NCI-H748 treated with DMSO at 0.1 percent for 48 hours (cell line): ENCODE data around the gene MGAT5.

Experiments used
- DNase-seq: peaks from one replicate; lab custom pipeline; 2025; lab: John Stamatoyannopoulos, UW

MGAT5 gene, protein sequence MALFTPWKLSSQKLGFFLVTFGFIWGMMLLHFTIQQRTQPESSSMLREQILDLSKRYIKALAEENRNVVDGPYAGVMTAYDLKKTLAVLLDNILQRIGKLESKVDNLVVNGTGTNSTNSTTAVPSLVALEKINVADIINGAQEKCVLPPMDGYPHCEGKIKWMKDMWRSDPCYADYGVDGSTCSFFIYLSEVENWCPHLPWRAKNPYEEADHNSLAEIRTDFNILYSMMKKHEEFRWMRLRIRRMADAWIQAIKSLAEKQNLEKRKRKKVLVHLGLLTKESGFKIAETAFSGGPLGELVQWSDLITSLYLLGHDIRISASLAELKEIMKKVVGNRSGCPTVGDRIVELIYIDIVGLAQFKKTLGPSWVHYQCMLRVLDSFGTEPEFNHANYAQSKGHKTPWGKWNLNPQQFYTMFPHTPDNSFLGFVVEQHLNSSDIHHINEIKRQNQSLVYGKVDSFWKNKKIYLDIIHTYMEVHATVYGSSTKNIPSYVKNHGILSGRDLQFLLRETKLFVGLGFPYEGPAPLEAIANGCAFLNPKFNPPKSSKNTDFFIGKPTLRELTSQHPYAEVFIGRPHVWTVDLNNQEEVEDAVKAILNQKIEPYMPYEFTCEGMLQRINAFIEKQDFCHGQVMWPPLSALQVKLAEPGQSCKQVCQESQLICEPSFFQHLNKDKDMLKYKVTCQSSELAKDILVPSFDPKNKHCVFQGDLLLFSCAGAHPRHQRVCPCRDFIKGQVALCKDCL

DNA sequence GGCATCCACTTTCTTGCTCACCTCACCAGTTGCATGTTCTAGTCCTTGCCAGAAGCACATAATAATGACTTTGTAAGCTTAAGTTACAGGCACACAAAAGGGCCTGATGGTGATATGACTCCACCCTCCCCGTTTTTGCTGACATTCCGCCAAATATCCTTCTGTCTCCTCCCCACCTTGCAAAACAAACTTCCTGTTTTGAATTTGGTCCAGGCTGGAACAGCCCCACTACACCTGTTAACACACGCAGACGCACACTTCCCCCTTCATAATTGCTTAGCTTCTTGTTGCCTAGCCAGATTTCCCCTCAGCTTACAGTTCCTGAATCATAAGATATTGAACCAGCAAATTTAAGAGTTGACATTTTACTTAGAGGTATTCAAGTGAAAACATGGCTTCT is at the start of gene MGAT5:
MGAT5 (plus strand) TSS at position 269 of the 400 bp plus-strand sequence. CDS start 332 bp downstream, outside the sequence.
- DNase-seq = peak; percentile 82

- no peak for DNase-seq
These were observed 48.8 kb upstream of the MGAT5 start for GRCh38 chr2:134205087-134205486.

DNA sequence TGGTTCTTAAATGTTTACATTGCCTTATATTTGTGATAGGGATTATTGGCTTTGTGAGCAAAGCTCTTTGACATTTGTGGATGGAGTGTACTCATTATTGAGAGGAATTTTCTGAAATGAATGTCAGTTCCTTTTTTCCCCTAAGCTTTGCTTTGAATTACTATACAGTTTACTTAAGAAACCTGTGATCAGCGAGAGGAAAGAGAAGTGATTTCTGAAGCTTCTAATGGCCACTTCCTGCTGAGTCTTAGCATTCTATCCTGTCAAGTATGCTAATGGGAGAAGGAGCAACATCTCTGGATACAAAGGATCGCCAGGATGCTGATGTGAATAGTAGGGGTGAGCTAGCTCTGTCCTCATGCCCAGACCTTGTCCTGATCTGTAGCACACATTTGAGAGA is 47.8 kb upstream of the MGAT5 start:
- DNase-seq = no peak

GRCh38 chr2:134206573-134206972 is 47.3 kb upstream of the MGAT5 start:
- no peak for DNase-seq

DNA sequence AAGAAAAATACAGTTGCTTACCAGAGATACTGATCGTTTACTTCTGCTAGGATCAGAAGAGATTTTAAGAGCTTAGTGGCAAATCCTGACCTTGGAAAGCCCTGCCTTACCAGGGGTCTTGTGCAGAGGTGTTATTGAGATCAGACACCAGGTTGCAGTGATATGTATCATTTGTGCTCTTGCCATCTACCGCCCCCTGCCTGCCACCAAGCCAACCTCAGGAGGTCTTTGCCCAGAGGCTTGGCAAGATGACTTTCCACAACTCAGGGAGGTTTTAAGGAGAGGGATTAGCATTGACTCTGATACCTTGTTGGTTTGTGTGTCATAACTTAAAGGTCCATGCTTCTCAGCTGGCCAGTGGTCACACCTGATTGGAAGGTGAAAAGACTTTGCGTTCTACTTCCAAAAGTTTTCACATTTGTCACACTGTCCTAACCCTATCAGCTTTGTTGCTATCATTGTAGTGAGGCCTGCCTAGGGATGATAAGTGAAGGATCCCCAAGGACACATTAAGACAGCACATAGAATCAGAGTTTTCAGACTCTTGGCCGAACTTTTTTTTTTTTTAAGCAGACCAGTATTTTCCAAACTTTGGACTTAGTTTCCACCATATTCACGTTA is 46.2 kb upstream of the MGAT5 start:
- DNase-seq = peak; percentile 14

GRCh38 chr2:134208825-134209224 is 45.0 kb upstream of the MGAT5 start:
- DNase-seq = no peak

DNA sequence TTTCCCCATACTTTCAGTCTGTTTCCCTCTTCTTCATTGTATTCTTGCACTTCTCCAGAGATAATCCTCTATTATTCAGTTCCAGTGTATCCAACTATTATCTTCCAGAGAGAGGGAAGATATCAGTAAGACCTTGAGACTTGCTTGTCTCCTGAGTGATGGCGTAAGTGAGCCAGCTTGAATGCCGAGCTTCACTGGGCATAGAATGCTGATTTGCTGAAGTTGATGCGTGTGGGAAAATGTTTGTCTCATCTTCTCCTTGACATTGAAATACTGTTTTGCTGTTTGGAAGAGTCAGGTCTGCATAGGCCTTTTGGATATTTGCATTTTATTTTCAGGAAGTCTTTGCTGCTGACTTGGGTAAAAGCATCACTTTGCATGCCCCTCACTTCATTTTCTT is 41.1 kb upstream of the MGAT5 start:
- DNase-seq = no peak

GRCh38 chr2:134216152-134216829 is 37.6 kb upstream of the MGAT5 start:
- no peak for DNase-seq

GRCh38 chr2:134217351-134217750 is 36.5 kb upstream of the MGAT5 start:
- no peak for DNase-seq

DNA sequence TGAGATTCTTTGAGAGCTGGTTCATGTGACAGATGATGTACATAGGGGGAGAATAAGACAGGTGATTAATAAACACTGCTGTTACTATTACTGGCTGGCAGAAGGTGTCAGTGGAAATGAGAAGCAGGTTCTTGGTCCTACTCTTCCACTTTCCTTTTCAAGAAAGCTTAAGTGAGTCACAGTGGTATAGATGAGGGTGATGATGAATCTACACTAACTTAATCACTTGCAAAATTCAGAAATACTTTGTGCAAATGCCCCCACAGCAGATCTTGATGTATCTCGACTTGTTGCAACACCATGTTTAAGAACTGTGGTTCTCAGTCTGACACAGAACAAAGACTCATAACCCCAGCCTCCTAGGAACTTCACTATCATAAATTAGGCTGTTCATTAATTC is 35.9 kb upstream of the MGAT5 start:
- no peak for DNase-seq

DNA sequence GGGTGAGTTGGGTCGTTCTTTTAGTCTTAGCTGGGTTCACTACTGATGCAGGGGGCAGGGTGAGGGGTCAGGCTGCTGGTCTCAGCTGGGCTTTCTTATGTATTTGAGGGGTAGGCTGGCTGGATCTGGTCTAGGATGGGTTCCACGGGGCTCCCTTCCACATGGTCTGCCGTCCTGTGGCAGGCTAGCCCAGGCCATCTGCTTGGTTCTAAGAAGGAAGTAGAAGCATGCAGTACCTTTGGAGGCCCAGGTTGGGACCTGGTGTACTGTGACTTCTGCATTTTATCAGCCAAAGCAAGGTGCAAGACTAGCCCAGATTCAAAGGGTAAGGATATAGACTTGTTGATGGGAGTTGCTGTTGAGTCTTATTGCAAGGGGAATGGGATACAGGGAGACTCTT is 35.5 kb upstream of the MGAT5 start:
- no peak for DNase-seq

DNA sequence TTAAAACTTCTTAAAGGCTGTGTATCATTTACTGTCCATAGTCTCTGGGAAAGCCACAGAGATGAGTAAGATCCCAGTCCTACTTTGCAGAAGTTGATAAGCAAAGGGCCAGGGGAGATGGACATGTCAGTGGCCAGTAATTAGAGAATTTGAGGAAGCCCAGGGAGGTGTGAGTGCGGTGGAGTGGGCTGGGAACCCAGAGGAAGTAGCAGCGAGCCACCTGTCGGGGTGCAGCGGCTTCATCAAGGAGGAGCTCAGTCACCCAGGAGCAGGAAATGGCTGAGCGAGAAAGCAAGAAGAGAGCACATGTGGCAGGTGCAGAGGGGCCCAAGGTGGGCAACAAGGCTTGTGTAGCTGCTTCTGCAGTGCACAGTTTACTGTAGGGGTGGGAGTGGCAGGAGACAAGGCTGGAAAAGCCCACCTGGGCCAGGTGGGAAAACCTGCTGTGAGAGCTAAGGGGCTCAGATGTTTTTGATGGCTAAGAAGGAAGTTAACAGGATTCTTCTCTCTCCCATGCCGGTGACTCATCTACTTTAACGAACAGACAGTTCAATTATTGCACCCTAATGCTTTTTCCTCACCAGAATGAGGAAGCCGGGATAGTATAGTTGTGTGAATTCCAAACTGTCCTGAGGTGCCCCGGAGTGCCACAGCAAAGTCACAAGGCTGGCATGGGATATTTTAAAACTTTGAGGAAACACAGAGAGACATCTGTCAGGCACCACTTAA is 34.8 kb upstream of the MGAT5 start:
- DNase-seq = no peak

DNA sequence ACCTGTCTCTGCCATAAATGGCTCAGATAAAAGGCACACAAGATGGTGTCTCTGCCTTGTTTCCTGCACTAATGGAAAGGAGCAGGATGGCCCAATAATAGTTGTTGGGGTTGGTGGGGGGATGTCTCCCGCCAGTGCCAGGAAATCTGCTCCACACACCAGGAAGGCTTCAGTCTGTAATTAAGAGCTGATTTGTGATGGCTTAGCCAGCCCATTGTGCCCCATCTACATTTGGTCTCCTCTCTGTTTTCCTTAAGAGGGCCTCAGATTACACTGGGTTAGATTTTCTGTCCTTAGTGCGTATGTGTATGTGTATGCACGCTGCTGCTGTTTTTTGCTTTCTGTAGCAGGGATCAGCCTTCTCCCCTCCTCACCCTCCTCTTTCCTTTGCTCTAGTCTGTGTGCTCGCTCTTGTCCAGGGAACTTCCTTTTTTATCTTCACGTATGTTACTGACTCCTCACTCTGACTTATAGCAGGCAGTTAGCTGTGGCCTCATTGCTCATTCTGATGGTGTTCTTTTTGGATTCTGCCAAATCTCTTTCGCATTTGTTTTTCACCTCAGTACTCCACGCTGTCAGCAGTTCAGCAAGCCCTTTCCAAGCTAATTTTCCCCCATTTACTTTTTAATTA is 33.4 kb upstream of the MGAT5 start:
- no peak for DNase-seq

DNA sequence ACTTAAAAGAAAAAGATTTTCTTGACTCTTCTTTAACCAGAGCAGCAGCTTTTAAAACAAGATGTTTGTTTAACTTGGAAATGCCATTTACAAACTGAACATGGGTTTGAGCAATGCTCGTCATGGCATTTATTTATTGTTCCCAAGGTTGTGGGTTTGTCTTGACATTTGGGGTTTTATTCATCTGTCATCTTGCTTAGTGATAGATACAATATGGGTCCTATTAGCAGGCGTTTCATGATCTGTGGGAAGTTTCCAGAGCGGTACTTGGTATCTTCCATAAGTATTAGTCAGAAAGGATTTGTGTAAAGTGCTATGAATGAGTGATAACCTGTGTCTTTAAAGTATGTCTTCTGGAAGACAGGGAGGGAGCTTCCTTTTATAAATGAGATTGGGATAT is 29.9 kb upstream of the MGAT5 start:
- DNase-seq = no peak

DNA sequence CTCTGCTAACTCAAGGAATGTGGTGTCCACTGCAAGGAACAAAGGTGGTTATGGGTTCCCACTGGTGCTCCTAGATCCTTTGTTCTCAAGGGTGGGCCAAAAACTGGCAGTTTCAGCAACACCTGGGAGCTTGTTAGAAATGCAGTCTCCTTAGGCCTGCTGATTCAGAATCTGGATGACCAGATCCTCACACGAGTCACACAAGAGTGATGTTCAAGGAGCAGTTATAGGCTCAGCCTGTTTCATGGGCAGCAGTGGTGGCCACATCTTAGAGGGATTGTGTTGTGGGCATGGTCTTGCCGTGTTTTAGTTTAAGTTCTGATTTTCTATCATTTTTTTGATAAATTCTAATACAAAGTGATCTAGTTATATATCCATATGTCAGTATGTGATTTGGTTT is 28.7 kb upstream of the MGAT5 start:
- DNase-seq = no peak

GRCh38 chr2:134225841-134226240 is 28.0 kb upstream of the MGAT5 start:
- no peak for DNase-seq

DNA sequence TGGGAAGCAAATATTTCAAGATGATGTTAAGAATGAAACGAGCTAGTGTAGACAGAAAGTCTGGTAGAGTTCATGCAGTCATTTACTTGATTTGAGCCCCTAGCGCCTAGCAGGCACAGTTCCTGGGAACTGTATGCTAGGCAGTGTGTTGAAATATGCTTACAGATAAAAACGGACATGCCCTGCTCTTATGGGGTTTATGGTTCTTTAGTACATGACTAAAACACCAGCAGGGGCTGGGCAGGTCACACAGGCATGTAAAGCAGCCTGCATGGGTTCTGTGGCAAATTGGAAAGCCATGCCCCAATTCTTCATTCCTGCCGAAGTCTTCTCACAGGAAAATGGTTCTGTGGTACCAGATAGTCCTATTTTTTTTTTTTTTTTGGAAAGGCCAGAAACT is 27.3 kb upstream of the MGAT5 start:
- DNase-seq = no peak

DNA sequence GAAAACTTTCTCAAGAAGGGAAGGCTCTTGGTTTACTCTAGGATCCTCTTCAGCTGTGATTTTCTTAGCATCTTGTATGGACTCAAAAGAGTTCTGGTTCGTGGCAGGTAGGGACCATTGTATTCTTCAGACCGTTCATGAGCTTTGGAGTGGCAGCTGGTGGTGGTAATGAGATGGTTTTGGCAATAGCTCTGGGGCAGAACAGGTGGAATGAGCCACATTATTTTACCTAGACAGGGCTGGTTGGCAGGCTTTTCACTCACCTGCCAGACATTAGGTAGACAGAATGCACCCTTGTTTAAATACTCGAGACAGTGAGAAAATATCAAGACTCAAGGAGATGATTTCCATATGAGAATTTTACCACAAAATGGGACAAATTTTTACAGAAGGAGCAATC is 26.2 kb upstream of the MGAT5 start:
- no peak for DNase-seq

- DNase-seq = no peak
These were observed 25.4 kb upstream of the MGAT5 start for GRCh38 chr2:134228493-134228903.

DNA sequence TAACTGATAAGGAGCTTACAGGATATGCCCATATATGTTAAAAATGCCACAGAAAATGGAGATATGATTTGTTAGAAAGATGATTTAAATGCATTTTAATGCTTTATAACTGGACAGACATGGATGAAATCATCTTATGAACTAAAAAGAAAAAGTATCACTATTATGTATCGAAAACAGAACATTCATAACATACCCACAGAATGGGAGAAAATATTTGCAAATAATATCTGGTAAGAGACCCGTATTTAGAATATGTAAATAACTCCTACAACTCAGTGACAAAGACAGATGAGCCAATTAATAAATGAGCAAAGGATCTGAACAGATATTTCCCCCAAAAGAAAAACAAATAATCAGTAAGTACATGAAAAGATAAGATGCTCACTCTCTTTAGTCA is 24.3 kb upstream of the MGAT5 start:
- no peak for DNase-seq

GRCh38 chr2:134230885-134231284 is 23.0 kb upstream of the MGAT5 start:
- DNase-seq = no peak
